NCI-H2029 (cell line): ENCODE data around the gene ZNF385B.

Experiments used
- DNase-seq: peaks from one replicate; lab custom pipeline; 2025; lab: John Stamatoyannopoulos, UW

Gene ZNF385B

GRCh38 chr2:179745635-179746256, 115.7 kb downstream of the ZNF385B start:
- DNase-seq: no peak

- DNase-seq: no peak
Observed at GRCh38 chr2:179744401-179744800, 117.0 kb downstream of the ZNF385B start.

GRCh38 chr2:179741317-179741716, 120.1 kb downstream of the ZNF385B start:
- DNase-seq: no peak

- no peak for DNase-seq
Observed at GRCh38 chr2:179729966-179730365, 131.4 kb downstream of the ZNF385B start.

GRCh38 chr2:179726461-179727180, 134.8 kb downstream of the ZNF385B start:
- no peak for DNase-seq

- DNase-seq: no peak
Observed at GRCh38 chr2:179724403-179724802, 137.0 kb downstream of the ZNF385B start.

- DNase-seq: no peak
Observed at GRCh38 chr2:179720173-179720772, 141.1 kb downstream of the ZNF385B start.

- no peak for DNase-seq
Observed at GRCh38 chr2:179715871-179716270, 145.5 kb downstream of the ZNF385B start.

GRCh38 chr2:179715196-179715595, 146.2 kb downstream of the ZNF385B start:
- no peak for DNase-seq

GRCh38 chr2:179712825-179713224, 148.6 kb downstream of the ZNF385B start:
- DNase-seq: no peak

GRCh38 chr2:179711375-179711774, 150.0 kb downstream of the ZNF385B start:
- DNase-seq: no peak

GRCh38 chr2:179703702-179704101, 157.7 kb downstream of the ZNF385B start:
- DNase-seq: no peak

- no peak for DNase-seq
Observed at GRCh38 chr2:179702912-179703311, 158.5 kb downstream of the ZNF385B start.

- DNase-seq: no peak
Observed at GRCh38 chr2:179701524-179702110, 159.8 kb downstream of the ZNF385B start.

- no peak for DNase-seq
Observed at GRCh38 chr2:179695486-179695885, 165.9 kb downstream of the ZNF385B start.

GRCh38 chr2:179694963-179695362, 166.4 kb downstream of the ZNF385B start:
- DNase-seq: no peak

- no peak for DNase-seq
Observed at GRCh38 chr2:179692610-179693009, 168.8 kb downstream of the ZNF385B start.

- DNase-seq: no peak
Observed at GRCh38 chr2:179692043-179692442, 169.4 kb downstream of the ZNF385B start.

- no peak for DNase-seq
Observed at GRCh38 chr2:179691235-179691634, 170.2 kb downstream of the ZNF385B start.

- no peak for DNase-seq
Observed at GRCh38 chr2:179686718-179687342, 174.6 kb downstream of the ZNF385B start.

GRCh38 chr2:179686069-179686468, 175.3 kb downstream of the ZNF385B start:
- no peak for DNase-seq

GRCh38 chr2:179685146-179685545, 176.3 kb downstream of the ZNF385B start:
- DNase-seq: no peak

- DNase-seq: no peak
Observed at GRCh38 chr2:179682756-179683155, 178.7 kb downstream of the ZNF385B start.
